Stimulated activated CD8-positive, alpha-beta memory T cell treated with anti-CD3 and anti-CD28 coated beads, Interleukin-7, amount 100 ng/mL, for 48 hours (primary cell): ENCODE data around the gene ZMYND8.

Experiments used
- DNase-seq, 2 donors: peaks; one replicate each; pipeline ENCODE4 v3.0.0-alpha.2; 2020; ENCODE audit warnings: low read depth in 1 of 2; ENCODE audit errors: extremely low read depth in 1 of 2

Gene ZMYND8

DNA sequence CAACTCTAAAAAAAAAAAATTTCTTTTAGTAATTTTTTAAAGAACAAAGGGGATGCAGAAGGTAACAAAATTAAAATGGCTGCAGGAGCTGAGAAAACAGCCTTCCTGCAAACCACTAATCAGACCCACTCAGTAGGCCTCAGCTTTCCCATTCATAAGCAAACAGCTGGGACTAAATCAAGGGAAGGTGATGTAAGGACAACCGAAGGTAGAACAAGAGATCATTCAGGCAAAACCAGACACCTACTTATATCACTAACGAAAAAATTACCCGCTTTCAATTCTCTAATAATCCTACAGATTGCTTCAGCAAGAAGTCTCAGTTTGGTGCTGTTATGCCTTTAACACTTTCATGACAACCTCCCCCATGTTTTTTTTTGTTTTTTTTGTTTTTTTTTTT, 124.0 kb downstream of the ZMYND8 start:
- DNase-seq = no peak

DNA sequence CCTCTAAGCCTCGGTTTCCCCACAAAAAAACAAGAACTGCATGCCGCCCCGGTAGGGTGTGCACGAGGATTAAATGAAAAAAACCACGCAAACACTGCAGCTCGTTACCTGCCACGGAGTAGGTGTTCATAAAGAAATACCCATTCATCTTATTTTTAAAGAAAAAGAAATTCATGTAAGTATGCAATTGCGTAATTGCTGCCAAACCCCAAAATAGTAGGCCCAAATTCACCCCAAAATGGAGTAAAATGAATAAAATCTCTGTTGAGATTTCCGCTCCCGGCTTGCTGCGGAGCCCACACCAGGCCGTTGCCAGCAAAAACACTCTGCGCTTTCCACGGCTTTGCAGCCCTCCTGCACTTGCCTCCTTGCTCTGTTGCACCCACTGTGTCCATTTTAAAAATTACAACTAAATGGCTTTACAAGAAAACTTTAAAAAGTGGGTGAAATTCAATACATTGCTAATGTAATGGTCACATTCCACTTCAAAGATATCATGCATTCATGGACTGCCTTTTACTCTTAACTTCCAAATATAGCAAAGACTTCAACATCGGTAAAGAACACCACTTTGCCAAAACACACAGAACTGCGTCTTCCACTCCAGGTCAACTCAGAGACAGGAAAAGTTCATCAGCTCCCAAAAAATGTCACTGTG, 125.0 kb downstream of the ZMYND8 start:
- DNase-seq = no peak

DNA sequence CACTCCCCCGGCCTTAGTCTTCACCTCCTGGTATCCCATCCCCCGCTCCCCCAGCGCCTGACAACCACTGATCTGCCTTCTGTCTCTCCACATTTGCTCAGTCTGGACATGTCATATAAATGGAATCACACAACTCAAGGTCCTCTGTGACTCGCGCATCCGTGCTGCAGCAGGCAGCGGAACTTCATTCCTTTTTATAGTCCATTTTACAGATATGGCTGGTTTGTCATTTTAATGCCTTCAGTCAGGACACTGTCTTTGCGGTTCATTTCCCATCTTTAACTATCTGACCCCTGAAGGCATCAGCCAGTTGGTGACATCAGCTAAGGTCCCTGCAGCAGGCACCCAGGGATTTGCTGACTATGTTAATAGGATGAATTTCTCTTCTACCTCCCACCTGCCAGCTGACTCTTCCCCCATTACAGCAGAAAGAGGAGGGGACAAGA, 125.7 kb downstream of the ZMYND8 start:
- DNase-seq = no peak

DNA sequence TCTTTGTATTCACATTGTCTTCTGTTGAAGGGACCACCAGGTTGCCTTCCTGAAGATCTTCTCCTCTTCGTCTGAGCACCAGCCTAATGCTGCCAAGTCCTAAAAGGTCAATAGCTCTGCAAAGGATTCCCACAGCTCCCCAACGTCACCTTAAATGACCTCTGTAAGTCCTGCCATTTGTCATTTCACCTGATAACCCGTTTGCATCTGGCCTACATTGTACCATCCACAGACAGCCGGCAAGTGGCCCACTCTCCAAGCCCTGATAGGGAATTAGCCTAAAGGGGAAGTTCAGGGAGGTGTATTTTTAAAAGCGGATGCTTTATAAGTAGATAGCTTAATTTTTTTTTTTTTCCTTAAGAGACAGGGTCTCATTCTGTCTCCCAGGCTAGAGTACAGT, 127.8 kb downstream of the ZMYND8 start:
- DNase-seq = no peak

DNA sequence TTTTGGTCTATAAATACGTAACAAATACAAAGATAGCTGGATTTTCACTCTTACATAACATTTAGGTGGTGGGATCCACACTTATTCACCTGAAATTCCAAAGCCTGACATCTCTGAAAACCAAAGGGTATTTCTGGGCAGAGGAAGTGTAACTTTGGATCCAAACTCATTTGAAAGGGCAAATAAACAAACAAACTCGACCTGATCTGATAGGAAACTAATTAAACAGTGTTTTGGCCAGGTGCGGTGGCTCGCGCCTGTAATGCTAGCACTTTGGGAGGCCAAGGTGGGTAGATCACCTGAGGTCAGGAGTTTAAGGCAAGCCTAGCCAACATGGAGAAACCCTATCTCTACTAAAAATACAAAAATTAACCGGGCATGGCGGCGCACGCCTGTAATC, 128.9 kb downstream of the ZMYND8 start:
- no peak for DNase-seq

DNA sequence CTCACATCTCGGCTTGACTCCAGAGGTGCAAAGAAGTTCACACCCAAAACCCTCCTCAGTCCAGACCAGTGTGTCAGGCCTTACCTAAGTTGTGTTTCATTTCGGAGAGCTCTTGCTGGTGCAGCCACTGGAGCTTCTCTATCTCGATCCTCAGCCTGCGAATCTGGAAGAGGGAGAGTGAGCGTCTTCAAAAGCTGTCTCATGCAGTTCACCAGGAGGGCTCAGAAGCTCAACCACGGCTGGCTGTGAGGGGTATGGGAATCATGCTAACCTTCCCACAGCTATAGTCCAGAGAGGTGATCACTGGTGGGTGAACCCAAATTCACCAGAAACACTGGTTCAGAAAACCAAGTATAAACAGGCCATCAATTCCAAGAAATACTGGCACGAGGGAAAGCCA, 129.4 kb downstream of the ZMYND8 start:
- no peak for DNase-seq

DNA sequence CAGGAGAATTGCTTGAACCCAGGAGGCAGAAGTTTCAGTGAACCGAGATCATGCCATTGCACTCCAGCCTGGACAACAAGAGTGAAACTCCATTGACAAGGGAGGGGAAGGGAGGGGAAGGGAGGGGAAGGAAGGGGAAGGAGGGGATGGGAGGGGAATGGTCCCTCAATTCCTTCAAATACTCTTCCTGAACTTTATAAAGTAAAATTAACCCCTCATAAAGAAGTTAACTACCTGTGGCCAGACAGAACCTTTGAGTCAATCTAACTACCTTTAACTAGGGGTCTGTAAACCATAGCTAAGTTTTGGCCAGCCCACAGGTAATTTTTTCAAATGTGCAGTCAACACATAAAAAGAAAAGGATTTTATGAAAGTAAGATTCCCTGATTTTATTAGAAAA, 131.0 kb downstream of the ZMYND8 start:
- DNase-seq = no peak

DNA sequence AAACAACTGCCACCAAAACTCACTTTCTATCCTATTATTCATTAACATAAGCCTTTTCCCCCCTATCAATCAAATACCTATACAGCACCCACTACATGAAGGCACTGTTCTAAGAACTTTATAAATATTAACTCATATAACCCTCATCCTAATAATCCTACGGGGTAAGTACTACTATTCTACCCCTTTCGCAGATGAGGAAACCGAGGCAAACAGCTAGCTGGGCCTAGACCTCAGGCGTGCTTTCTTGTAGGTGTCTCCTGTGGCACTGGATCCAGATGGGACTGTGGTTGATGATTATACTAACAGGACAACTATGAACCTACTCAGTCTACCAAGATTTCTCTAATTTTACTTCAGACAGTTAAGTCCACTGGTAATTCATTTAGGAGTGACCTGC, 131.6 kb downstream of the ZMYND8 start:
- DNase-seq = no peak

DNA sequence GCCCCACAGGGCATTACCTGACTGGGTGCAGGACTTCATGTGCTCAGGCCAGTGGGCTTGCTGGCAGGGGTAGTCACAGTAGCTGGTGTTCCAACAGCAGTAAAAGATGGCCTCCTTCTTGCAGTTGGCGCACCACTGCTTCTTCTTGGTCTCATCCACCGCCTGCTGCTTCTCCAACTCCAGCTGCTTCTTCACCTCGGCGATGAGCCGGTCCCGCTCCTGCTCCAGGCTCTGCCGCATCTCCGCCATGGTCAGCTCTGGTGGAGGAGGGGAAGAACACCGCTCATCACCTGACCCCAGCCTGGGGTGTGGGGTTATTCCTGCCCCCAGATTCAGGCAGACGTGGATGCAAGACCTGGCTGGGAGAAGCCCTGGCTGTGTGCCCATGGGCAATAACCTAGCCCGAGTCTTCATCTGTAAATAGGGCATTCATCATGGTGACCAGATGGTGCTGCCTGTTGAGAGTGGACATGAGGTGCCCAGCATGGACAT, 132.2 kb downstream of the ZMYND8 start:
- DNase-seq = no peak

DNA sequence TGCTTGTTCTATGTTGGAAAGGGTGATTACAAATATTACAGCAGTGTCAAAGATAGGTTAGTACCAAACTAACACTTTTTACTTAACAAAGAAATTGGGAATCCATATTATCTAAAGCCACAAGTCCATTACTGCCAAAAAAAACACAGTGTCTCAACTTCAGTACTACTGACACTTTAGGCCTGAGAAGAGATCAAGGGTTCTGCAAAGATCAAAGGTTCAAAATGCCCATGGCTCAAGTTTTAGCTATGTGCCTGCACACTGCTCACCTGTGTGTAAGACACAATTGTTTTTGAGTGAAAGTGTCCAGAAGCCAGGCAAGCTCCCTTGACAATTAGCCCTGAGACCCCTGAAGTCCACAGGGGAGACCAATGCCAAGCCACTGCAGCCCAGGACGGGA, 132.6 kb downstream of the ZMYND8 start:
- DNase-seq = no peak

DNA sequence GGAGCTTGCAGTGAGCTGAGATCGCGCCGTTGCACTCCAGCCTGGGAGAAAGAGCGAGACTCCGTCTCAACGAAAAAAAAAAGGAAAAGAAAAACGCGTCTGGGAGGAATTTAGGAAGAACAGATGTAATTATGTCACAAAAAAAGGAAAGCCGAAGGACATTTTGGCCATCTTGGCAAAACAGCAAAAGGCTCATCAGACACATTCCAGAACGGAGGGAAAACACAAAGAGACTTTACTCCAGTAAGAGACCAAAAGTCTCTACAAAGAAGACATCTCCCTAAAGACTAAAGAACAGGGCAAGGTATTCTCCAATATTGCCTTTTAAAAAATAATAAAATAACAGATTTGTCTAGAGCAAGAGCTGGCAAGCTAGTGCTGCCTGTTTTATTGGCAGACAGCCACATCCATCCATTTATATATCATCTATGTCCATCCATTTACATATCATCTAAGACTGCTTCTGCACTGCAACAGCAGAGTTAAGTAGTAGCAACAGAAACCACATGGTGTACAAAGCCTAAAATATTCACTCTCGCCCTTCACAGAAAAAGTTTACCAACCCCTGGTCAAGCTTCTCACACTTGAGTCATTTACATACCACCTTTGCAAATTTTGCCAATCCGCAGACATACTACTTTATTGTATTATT, 133.9 kb downstream of the ZMYND8 start:
- no peak for DNase-seq

DNA sequence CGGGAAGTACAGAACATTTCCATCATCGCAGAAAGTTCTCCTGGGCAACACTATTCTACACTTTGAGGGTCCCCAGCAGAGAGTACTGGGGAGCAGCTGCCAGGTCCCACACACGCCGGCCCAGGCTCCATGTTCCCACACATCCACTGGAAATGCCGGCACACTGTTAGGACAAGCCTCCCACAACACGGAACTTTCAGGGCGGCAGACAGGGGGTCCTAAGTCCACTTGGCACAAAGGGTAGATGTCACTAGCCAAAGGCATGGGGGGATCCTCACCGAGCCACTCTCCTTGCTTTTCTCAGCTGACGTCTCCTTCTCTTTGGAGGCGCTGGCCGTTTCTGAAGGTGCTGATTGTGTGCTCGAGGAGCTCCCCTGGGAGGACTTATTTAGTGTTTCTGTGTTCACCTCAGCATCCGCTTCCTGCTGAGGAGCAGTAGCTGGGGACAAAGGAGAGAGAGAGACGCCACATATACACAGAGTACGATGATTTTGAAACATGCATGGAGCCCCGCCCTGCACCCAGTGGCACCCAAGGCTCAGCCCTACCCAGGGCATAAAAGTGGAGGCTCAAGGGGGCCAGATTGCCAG, 135.4 kb downstream of the ZMYND8 start:
- no peak for DNase-seq

DNA sequence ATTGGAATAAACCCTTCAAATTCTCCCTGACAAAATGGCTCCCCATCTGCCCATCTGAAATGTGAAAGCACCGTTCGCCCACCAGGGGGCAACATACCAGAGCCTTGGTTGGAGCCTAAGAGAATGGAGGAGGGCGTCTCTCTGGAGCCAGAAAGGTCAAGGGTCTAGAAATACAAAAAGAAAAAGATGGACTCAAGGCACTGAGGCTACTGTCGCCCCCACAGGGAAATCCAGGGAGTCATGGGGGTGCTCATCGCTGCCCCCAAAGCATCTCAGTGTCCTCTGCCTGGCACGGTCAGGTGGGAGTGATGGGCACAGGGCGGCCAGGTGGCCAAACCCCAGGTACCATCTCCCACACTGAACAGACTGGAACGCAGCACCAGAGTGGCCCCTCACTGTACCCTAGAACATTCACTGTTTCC, 136.3 kb downstream of the ZMYND8 start:
- peak in 1 of 2 donors; percentile 29 for DNase-seq

DNA sequence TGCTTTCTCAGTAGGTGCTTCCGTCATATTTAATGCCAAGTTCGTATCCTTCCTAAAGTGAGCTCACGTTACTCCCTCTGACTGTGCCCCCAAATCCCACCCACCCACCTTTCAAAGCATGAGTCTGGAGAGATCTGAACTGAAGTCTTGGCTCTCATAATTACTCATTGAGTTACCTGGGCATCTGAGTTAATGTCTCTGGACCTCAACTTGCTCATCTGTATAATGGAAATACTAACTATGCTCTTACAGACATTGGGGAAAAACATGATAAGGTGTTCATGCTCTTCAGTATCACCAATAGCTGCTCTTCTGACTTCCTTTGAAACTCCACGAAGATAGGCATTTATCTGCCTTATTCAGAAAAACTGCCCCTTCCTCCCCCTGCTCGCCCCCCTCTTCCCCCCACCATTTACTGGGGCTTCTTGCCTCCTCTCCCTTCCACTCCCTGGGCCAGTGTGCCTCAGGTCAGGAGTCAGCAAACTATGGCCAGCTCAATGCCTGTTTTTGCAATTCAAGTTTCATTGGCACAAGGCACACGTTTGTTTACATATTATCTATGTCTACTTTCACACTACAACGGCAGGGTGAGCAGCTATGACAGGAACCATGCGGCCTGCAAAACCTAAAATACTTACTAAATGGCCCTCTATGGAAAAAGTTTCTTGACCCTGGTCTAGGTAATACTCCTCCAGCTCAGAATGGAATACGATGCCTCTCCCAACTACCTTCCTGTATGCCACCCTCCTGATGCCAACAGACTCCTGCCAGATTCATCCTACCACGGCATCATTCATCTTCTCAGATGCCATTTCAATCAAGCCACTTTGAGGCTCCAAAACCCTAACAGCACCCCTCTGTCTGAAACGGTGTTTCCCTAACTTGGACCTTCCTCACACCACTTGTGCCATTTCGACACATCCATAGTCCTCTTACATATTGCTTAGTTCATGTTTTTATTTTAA, 138.7 kb downstream of the ZMYND8 start:
- DNase-seq = no peak

DNA sequence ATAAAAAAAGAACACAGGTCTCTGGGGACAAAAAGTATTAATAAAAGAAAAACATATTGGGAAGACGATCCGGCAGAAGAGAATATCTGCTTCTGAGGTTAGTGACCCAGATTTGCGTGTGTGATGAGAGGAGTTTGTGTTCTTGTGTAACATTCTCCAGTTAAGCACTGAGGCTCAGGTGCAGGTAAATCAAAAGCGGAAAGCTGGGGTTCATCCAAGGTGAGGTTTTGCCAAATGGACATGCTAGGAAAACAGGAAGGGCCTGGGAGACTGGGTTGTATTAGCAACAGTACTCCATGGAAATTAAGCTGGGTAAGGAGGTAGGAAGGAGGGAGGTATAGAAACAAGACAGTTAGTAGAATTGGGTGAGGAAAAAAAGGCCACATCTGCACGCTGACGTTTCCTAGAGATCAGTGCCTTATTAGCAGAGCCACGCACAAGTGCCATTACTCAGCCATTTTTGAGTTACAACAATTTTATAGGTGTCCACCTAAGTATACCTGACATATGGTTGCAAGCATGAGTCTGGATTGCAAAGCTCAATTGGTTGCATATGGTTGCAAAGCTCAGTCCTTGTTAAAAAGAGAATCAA, 139.6 kb downstream of the ZMYND8 start:
- no peak for DNase-seq

DNA sequence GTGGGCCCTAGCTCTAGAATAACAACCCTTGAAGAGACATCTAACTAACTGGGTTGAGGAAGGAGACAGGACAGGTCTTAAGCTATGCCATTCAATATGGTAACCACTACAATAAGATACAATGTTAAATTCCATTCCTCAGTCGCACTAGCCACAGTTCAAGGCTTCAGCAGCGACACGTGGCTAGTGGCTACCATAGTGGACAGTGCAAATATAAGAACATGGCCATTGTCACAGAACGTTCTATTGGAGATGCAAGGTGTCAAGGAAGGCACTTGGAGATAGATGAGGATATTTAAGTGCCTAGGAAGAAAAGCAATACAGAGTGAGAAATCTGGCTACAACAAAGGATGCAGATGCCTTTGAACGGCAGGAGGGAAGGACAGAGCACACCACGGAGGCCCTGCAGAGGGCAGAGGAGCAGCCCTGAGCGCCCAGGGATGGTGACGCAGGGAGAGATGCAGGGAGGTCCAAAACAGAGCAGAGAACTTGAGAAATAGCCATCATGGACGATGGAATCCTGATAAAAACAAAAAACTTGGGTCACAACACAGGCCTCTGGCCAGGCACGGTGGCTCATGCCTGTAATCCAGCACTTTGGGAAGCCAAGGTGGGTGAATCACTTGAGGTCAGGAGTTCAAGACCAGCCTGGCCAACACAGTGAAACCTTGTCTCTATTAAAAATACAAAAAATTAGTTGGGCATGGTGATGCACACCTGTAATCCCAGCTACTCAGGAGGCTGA, 140.7 kb downstream of the ZMYND8 start:
- DNase-seq = no peak

DNA sequence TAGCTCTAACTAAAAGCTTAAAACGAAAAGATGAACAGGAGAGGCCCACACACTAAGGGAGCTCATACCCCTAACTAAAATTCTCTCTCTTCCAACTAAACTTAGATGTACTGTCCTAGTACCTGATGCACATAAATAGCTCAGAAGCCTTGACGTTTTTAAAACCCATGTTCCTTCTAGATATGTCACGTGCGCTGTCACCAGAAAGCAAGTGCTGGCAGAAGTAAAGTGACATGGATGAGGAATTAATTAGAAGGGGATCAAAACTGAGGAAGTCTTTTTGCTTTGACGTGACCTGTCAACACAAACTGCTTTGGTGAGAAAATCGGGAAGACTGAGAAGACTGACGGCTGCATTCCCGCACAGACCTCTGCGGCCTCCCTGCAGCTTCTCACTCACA, 142.5 kb downstream of the ZMYND8 start:
- DNase-seq = no peak

DNA sequence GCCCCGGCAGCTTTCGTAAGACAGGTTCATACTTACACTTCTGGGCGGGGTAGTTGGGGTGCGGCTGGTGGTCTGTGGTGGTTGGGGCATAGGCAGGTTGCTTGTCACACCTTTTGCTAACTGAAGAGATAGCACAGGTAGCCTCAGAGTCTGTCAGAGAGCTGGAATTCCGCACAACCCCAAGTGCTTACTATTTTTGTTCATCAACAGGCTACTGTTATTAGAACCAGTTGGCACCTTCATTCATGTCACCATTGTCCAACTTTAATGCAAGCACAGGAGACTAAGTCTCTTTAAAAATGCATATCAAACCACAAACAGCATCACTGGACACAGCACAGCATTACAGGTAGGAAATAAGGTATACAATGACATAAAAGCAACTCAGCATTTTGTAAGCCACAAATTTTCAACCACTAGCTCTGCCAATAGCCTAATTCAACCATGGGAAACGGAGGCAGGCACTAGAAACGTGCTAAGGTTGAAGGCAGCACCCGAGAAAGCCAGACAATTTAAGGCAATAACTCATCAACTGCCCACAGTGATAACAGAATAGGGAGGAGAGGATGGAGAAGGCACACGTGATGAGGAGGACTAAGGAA, 143.8 kb downstream of the ZMYND8 start:
- DNase-seq = no peak

DNA sequence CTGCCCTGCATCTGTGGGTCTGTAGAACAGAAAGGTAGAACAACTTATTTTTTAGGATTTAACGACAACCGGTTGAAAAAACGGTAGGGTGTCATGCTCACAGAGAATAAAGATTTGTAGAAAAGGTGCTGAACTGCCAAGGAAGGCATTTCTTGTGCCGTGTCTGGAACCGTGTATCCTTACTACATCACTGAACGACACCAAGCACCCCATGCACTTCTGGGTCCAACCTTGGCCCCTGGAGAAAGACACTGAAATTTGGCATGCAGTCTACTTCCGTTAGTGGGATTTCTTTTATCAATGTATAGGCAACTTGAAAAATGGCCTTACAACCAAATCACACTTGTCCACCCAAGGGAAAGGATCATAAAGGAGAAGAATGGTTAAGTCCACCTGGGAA, 145.5 kb downstream of the ZMYND8 start:
- no peak for DNase-seq

DNA sequence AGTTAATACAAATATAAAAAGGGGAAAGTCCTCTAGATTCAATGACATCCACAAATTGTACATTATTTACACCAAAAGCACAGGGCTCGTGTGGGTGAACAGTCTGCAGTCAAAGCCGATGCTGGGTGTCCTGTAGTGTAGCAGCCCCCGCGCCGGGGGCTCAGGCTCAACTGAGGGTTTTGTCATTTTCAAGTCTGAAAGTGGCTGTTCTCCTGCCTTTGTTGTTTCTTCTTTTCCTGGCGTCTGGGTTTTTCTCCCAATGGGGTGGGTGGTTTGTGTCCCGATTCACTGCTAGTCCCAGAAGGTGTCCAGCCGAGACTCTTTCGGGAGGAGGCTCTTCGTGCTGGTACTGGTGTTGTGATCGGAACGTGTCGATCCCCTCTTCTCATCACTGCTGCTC, 146.0 kb downstream of the ZMYND8 start:
- DNase-seq = no peak
